22Rv1 (cell line): ENCODE measurements around the gene GINS2.
A peak's percentile ranks its signal among the peaks of the same experiment; 100 is the strongest.

ENCODE experiments used
- H3K27ac ChIP-seq: fragments of 450-650 bp; 2 replicates; pipeline ENCODE4 v1.5.1; 2017
- CTCF ChIP-seq: fragments of 450-650 bp; IDR thresholded peaks from 2 replicates; pipeline ENCODE4 v1.5.1; 2017; ENCODE audit warnings: mild to moderate bottlenecking
- ZFX ChIP-seq: fragments of 450-650 bp; IDR thresholded peaks from 2 replicates; pipeline ENCODE4 v1.6.1; 2017; ENCODE audit warnings: antibody characterized with exemption, borderline replicate concordance

GINS2 gene

GRCh38 chr16:85688586-85689284 is at the start of gene GINS2:
GINS2 (minus strand) TSS chr16:85688954; CDS start chr16:85688898, 56 bp downstream.
- TF ChIP-seq ZFX (no peak), CTCF (no peak)
- peak within 1 kb of the TSS; percentile 75 for H3K27ac ChIP-seq

GRCh38 chr16:85736921-85737320 is 48.2 kb upstream of the GINS2 start:
- TF ChIP-seq CTCF (no peak), ZFX (no peak)
- no peak overlapping the region for H3K27ac ChIP-seq

GRCh38 chr16:85735946-85736345 is 47.2 kb upstream of the GINS2 start:
- TF ChIP-seq CTCF (no peak), ZFX (no peak)
- H3K27ac ChIP-seq = no peak overlapping the region

GRCh38 chr16:85735225-85735635 is 46.5 kb upstream of the GINS2 start:
- TF ChIP-seq CTCF (no peak), ZFX (no peak)
- no peak overlapping the region for H3K27ac ChIP-seq

- TF ChIP-seq ZFX = no peak
- no peak for TF ChIP-seq CTCF
- H3K27ac ChIP-seq = no peak overlapping the region
Observed at GRCh38 chr16:85734311-85735017, 45.7 kb upstream of the GINS2 start.

- H3K27ac ChIP-seq = no peak overlapping the region
- TF ChIP-seq CTCF = no peak
- no peak for TF ChIP-seq ZFX
Observed at GRCh38 chr16:85733839-85734170, 45.1 kb upstream of the GINS2 start.

- no peak for TF ChIP-seq CTCF
- no peak for TF ChIP-seq ZFX
- no peak overlapping the region for H3K27ac ChIP-seq
Observed at GRCh38 chr16:85733155-85733838, 44.5 kb upstream of the GINS2 start.
